Rectal smooth muscle tissue (tissue), 1 donor: ENCODE results near the gene ZBTB24.

ENCODE experiments used
- H3K27ac ChIP-seq: one replicate; pipeline ENCODE4 v1.7.0; 2013; ENCODE audit warnings: low read depth, low read length, inconsistent platforms
- H3K27me3 ChIP-seq: one replicate; pipeline ENCODE4 v1.7.0; 2013; ENCODE audit warnings: low read length; ENCODE audit not compliant: control insufficient read depth, insufficient read depth
- H3K36me3 ChIP-seq: one replicate; pipeline ENCODE4 v1.7.0; 2013; ENCODE audit warnings: low read length; ENCODE audit not compliant: control insufficient read depth, insufficient read depth
- H3K4me1 ChIP-seq: one replicate; pipeline ENCODE4 v1.7.0; 2013; ENCODE audit warnings: low read length; ENCODE audit not compliant: control insufficient read depth, insufficient read depth
- H3K4me3 ChIP-seq: one replicate; pipeline ENCODE4 v1.7.0; 2013; ENCODE audit warnings: low read length
- H3K9ac ChIP-seq: one replicate; pipeline ENCODE4 v1.7.0; 2013; ENCODE audit warnings: low read length

The ZBTB24 gene

GRCh38 chr6:109451376-109451775, 31.6 kb downstream of the ZBTB24 start:
- Histone ChIP-seq H3K27ac (no peak overlapping the region), H3K27me3 (no peaks in the 10 kb centered on the region), H3K36me3 (peaks cover 11% of the 10 kb centered on the region), H3K4me1 (peaks cover 3% of the 10 kb centered on the region), H3K9ac (no peak overlapping the region), H3K4me3 (no peak overlapping the region)

GRCh38 chr6:109450801-109451200, 32.2 kb downstream of the ZBTB24 start:
- H3K27ac ChIP-seq, result no peak overlapping the region

GRCh38 chr6:109449795-109450673, 33.0 kb downstream of the ZBTB24 start:
- Histone ChIP-seq H3K4me3 (no peak overlapping the region), H3K27me3 (no peaks in the 10 kb centered on the region), H3K4me1 (no peaks in the 10 kb centered on the region), H3K36me3 (peaks cover 11% of the 10 kb centered on the region), H3K27ac (no peak overlapping the region), H3K9ac (no peak overlapping the region)

More at GRCh38 chr6:109450801-109451200, 32.2 kb downstream of the ZBTB24 start:
- Histone ChIP-seq H3K27me3 (no peaks in the 10 kb centered on the region), H3K36me3 (peaks cover 11% of the 10 kb centered on the region), H3K9ac (no peak overlapping the region), H3K4me1 (peaks cover 3% of the 10 kb centered on the region), H3K4me3 (no peak overlapping the region)

GRCh38 chr6:109449064-109449794, 33.8 kb downstream of the ZBTB24 start:
- no peak overlapping the region for H3K27ac ChIP-seq
- H3K36me3 ChIP-seq, result peaks cover 11% of the 10 kb centered on the region
- no peak overlapping the region for H3K4me3 ChIP-seq
- H3K4me1 ChIP-seq, result no peaks in the 10 kb centered on the region
- H3K9ac ChIP-seq, result no peak overlapping the region
- H3K27me3 ChIP-seq, result no peaks in the 10 kb centered on the region

GRCh38 chr6:109448615-109449014, 34.4 kb downstream of the ZBTB24 start:
- H3K36me3 ChIP-seq, result peaks cover 14% of the 10 kb centered on the region
- no peaks in the 10 kb centered on the region for H3K27me3 ChIP-seq
- no peak overlapping the region for H3K27ac ChIP-seq
- H3K9ac ChIP-seq, result no peak overlapping the region
- no peak overlapping the region for H3K4me3 ChIP-seq
- H3K4me1 ChIP-seq, result no peaks in the 10 kb centered on the region

- Histone ChIP-seq H3K27ac (no peak overlapping the region), H3K4me3 (no peak overlapping the region), H3K27me3 (no peaks in the 10 kb centered on the region), H3K4me1 (no peaks in the 10 kb centered on the region), H3K36me3 (peaks cover 11% of the 10 kb centered on the region), H3K9ac (no peak overlapping the region)
These were observed 35.0 kb downstream of the ZBTB24 start for GRCh38 chr6:109447878-109448555.

GRCh38 chr6:109447087-109447486, 35.9 kb downstream of the ZBTB24 start:
- H3K27ac ChIP-seq, result no peak overlapping the region
- H3K4me1 ChIP-seq, result no peaks in the 10 kb centered on the region
- H3K27me3 ChIP-seq, result no peaks in the 10 kb centered on the region
- no peak overlapping the region for H3K4me3 ChIP-seq
- H3K9ac ChIP-seq, result no peak overlapping the region
- H3K36me3 ChIP-seq, result peaks cover 17% of the 10 kb centered on the region

GRCh38 chr6:109446541-109446940, 36.5 kb downstream of the ZBTB24 start:
- Histone ChIP-seq H3K4me1 (peaks cover under 1% of the 10 kb centered on the region), H3K4me3 (no peak overlapping the region), H3K36me3 (peaks cover 17% of the 10 kb centered on the region)

GRCh38 chr6:109446072-109446471, 36.9 kb downstream of the ZBTB24 start:
- Histone ChIP-seq H3K9ac (no peak overlapping the region), H3K27ac (no peak overlapping the region), H3K4me3 (no peak overlapping the region), H3K36me3 (peaks cover 17% of the 10 kb centered on the region), H3K27me3 (no peaks in the 10 kb centered on the region), H3K4me1 (peaks cover 3% of the 10 kb centered on the region)

More at GRCh38 chr6:109446541-109446940, 36.5 kb downstream of the ZBTB24 start:
- Histone ChIP-seq H3K9ac (no peak overlapping the region), H3K27ac (no peak overlapping the region), H3K27me3 (no peaks in the 10 kb centered on the region)

GRCh38 chr6:109445382-109445781, 37.6 kb downstream of the ZBTB24 start:
- peaks cover 3% of the 10 kb centered on the region for H3K4me1 ChIP-seq
- H3K4me3 ChIP-seq, result no peak overlapping the region
- peaks cover 17% of the 10 kb centered on the region for H3K36me3 ChIP-seq
- no peak overlapping the region for H3K9ac ChIP-seq
- no peaks in the 10 kb centered on the region for H3K27me3 ChIP-seq
- no peak overlapping the region for H3K27ac ChIP-seq

- H3K4me1 ChIP-seq, result peaks cover 3% of the 10 kb centered on the region
- H3K27ac ChIP-seq, result no peak overlapping the region
These were observed 39.5 kb downstream of the ZBTB24 start for GRCh38 chr6:109443425-109443950.

GRCh38 chr6:109442393-109442924, 40.6 kb downstream of the ZBTB24 start:
- H3K36me3 ChIP-seq, result peaks cover 17% of the 10 kb centered on the region
- peaks cover 3% of the 10 kb centered on the region for H3K4me1 ChIP-seq
- no peak overlapping the region for H3K27ac ChIP-seq
- H3K4me3 ChIP-seq, result no peak overlapping the region
- H3K9ac ChIP-seq, result no peak overlapping the region
- H3K27me3 ChIP-seq, result no peaks in the 10 kb centered on the region

More at GRCh38 chr6:109443425-109443950, 39.5 kb downstream of the ZBTB24 start:
- Histone ChIP-seq H3K9ac (no peak overlapping the region), H3K27me3 (no peaks in the 10 kb centered on the region), H3K4me3 (no peak overlapping the region), H3K36me3 (peaks cover 17% of the 10 kb centered on the region)
